Kidney epithelial cell (primary cell): ENCODE results near the gene JARID2. TPM values are rescaled to one million over a fixed set of nuclear protein-coding genes. Genes with fewer than 3 reads are reported as not detected.

Experiments
- DNase-seq: peaks from one replicate; pipeline ENCODE4 v3.0.0-alpha.2; 2010; ENCODE audit warnings: low read depth
- H3K27me3 ChIP-seq: 2 replicates; pipeline ENCODE4 v1.6.0; 2011; ENCODE audit warnings: low read length; ENCODE audit not compliant: control insufficient read depth, insufficient read depth
- H3K36me3 ChIP-seq: 2 replicates; pipeline ENCODE4 v1.5.1; 2011; ENCODE audit warnings: low read length; ENCODE audit not compliant: control insufficient read depth, insufficient read depth
- H3K4me3 ChIP-seq: 2 replicates; pipeline ENCODE4 v1.5.1; 2011; ENCODE audit warnings: low read depth, mild to moderate bottlenecking, control low read depth, low read length
- CTCF ChIP-seq: IDR thresholded peaks from 2 replicates; pipeline ENCODE4 v1.5.1; 2011; ENCODE audit warnings: mild to moderate bottlenecking, moderate library complexity, low read length, control low read depth, inconsistent platforms; ENCODE audit not compliant: insufficient read depth, poor library complexity, severe bottlenecking
- total RNA-seq: library from RNA; depleted of rRNA; stranded (reverse); fragments of >200 nt; gene quantifications from 2 replicates; pipeline ENCODE4 v1.2.3, GENCODE V29; 2015

The JARID2 gene
- total RNA-seq, 1 donor from 2014 or later = 15.2 TPM

- no peaks in the 10 kb centered on the region for H3K27me3 ChIP-seq
- no peaks in the 10 kb centered on the region for H3K36me3 ChIP-seq
- DNase-seq = no peak
- no peak overlapping the region for H3K4me3 ChIP-seq
- no peak for TF ChIP-seq CTCF
Observed at GRCh38 chr6:15259766-15260098, 13.9 kb downstream of the JARID2 start.

- H3K27me3 ChIP-seq = no peaks in the 10 kb centered on the region
- TF ChIP-seq CTCF = no peak
- no peak for DNase-seq
Observed at GRCh38 chr6:15260099-15260821, 14.4 kb downstream of the JARID2 start.

GRCh38 chr6:15263780-15264374 is 18.0 kb downstream of the JARID2 start:
- H3K27me3 ChIP-seq = no peaks in the 10 kb centered on the region
- no peaks in the 10 kb centered on the region for H3K36me3 ChIP-seq
- TF ChIP-seq CTCF = no peak
- no peak overlapping the region for H3K4me3 ChIP-seq
- DNase-seq = no peak

More at GRCh38 chr6:15260099-15260821, 14.4 kb downstream of the JARID2 start:
- H3K4me3 ChIP-seq = no peak overlapping the region
- no peaks in the 10 kb centered on the region for H3K36me3 ChIP-seq

GRCh38 chr6:15264412-15264811 is 18.5 kb downstream of the JARID2 start:
- TF ChIP-seq CTCF = no peak
- DNase-seq = no peak
- Histone ChIP-seq H3K4me3 (no peak overlapping the region), H3K36me3 (no peaks in the 10 kb centered on the region), H3K27me3 (no peaks in the 10 kb centered on the region)

GRCh38 chr6:15264902-15265761 is 19.3 kb downstream of the JARID2 start:
- Histone ChIP-seq H3K27me3 (no peaks in the 10 kb centered on the region), H3K36me3 (no peaks in the 10 kb centered on the region), H3K4me3 (no peak overlapping the region)
- TF ChIP-seq CTCF = no peak
- DNase-seq = no peak
